GM18868 (cell line): ENCODE measurements around the gene HUNK.

Experiments used
- ATAC-seq: cut with Tn5 transposase; IDR thresholded peaks from one replicate; pipeline ENCODE4 v1.9.1; 2021; ENCODE audit warnings: mild to moderate bottlenecking, moderate library complexity; ENCODE audit not compliant: unreplicated experiment

The HUNK gene

GRCh38 chr21:31948676-31949075 is 75.9 kb downstream of the HUNK start:
- no peak for ATAC-seq

DNA sequence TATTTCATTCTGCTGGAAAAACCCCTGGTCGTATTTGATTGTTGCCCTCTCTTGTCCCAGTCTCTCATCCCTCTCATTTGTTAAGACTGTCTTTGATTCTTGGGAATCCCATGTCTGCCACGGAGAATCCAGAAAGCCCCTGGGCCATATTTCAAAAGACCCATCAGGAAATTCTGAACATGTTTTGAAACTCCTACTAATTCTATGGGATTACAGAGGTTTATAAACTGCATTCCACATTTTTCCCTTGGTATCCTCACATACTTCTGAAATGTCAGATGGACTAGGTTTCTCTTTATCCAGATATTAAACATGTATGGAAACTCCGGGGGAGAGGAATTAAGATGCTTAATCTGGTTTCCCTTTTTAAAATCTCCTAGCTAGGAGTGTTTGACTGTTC is 80.0 kb downstream of the HUNK start:
- ATAC-seq = no peak

DNA sequence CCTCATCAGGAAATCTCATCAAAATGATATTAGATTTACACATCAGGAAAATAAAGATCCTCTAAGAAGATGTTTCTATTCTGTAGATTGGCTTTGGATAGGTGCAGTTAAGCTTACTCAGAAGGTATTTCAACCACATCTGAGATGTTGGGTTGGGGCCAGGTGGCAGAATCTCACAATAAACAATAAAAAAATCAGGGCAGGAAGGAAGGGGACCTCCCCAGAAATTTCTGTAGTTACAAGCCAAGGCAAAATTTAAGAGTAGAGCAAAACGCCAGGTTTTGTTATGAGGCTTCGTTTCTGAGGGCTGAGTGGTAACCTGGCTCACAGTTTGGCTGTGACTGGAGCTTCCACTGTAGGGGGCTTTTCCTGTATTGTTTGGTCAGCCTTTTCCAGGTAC is 84.8 kb downstream of the HUNK start:
- ATAC-seq = no peak

- no peak for ATAC-seq
Measured at GRCh38 chr21:31959881-31960280, 87.1 kb downstream of the HUNK start.

- no peak for ATAC-seq
Measured at GRCh38 chr21:31961027-31961426, 88.2 kb downstream of the HUNK start.

DNA sequence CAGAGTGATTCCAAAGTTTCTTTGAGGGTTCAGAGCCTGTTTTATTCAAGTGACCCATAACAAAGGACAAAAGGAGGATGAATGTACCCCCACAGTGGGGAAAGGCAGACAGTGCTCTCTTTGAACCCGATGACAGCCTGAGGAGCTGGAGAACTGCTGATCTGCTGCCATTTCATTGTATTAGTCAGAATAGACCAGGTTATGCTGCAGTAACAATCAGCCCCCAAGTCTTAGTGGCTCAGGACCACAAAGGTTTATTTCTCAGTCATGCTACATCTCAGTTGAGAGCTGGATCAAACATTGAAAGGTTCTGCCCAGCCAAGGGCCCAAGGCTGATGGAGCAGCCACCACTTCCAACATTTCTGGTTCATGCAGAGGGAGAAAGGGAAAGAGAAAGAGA is 88.9 kb downstream of the HUNK start:
- ATAC-seq = no peak

DNA sequence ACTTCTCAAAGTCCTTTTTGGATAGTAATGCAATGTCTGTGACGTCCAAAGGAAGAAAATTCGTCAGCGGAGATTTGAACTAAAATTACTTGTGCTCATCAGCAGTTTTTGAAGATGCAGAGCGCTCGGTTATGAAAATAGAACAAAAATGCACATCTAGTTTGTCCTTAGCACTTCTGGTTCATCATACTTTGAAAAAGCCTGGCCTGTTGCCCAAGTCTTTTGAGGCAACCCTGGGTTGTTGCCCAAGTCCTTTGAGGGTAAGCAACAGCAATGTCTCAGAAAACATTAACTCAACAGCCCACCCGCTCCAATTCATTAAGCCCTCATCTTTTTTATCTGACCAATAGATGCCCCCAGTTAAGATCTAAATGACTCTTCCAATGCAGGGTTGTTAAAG is 91.9 kb downstream of the HUNK start:
- ATAC-seq = no peak

DNA sequence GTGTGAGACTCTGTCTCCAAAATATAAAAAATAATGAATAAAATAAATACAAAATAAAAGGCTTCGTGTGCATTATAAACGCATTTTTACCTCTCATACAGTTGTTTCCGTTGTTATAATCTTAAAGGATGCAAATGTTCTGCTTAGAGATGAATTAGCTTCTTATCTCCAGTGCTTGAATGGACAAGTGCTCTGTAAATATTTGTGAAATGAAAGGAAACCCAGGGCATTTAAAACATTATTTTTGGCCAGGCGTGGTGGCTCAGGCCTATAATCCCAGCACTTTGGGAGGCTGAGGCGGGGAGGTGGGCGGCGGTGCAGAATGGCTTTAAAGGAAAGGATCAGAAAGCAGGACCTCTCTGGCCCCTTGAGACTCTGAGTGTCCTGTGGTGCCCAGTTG is 94.5 kb downstream of the HUNK start:
- ATAC-seq = no peak

GRCh38 chr21:31972622-31973021 is 99.8 kb downstream of the HUNK start:
- no peak for ATAC-seq

GRCh38 chr21:31973402-31973944 is 100.7 kb downstream of the HUNK start:
- no peak for ATAC-seq

GRCh38 chr21:31974454-31974985 is 101.7 kb downstream of the HUNK start:
- ATAC-seq = no peak

- ATAC-seq = no peak
Measured at GRCh38 chr21:31975491-31975890, 102.7 kb downstream of the HUNK start.

- ATAC-seq = no peak
Measured at GRCh38 chr21:31977816-31978215, 105.0 kb downstream of the HUNK start.

DNA sequence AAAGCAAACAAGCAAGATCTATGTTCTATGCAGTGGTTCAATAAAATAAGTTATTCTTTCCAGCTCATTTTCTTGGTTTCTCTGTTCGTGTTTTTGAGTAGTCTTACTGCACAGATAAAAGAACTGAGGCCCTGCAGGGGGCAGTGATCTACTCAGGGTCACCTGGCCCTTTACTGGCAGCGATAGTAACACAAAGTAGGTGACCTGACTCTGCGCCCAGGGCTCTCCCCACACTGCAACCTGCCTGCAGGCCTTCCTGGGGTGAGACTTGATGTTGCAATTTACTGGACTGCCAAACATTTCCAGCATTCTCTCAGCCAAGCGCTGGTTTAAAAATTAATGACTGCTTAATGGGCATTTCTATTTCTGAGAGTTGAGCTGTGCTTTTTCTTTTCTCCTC is 110.3 kb downstream of the HUNK start:
- ATAC-seq = no peak

DNA sequence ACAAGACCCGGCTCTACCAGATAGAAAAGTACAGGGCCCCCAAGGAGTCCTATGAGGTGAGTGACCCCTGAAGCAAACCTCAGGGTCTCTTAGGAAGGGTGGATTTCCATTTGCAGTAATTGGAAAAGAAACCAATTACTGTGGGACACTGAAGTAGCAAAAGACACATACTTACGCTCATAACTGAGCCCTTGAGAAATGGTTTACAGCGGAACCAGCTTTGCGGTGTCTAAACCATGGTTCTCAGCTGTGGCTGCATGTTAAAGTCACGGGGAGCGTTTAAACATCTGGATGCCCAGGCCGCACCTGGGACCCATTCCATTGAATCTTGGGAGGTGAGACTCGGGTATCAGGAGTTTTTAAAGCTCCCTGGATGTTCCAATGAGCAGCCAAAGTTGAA is 110.7 kb downstream of the HUNK start:
- no peak for ATAC-seq

DNA sequence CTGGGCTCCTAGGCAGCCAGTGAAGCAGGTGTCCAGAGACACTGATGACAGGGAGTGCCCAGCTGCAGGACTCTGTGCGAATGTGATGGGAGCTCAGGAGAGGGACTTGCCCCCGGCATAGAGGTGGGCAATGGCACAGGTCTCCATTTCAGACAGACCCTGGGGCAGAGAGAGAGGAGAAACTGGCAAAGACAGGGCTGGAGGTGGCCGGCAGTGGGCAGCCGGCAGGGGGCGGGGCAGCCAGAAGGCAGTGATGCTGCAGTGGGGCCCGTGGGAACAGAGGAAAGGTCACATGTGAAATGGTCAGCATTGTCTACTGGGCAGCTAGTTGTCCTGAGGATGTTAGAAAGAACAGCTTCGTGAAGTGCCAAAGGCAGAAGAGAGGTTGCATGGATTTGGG is 112.6 kb downstream of the HUNK start:
- no peak for ATAC-seq

- ATAC-seq = no peak
Measured at GRCh38 chr21:31986035-31986856, 113.4 kb downstream of the HUNK start.

- ATAC-seq = no peak
Measured at GRCh38 chr21:31987696-31988095, 114.9 kb downstream of the HUNK start.

DNA sequence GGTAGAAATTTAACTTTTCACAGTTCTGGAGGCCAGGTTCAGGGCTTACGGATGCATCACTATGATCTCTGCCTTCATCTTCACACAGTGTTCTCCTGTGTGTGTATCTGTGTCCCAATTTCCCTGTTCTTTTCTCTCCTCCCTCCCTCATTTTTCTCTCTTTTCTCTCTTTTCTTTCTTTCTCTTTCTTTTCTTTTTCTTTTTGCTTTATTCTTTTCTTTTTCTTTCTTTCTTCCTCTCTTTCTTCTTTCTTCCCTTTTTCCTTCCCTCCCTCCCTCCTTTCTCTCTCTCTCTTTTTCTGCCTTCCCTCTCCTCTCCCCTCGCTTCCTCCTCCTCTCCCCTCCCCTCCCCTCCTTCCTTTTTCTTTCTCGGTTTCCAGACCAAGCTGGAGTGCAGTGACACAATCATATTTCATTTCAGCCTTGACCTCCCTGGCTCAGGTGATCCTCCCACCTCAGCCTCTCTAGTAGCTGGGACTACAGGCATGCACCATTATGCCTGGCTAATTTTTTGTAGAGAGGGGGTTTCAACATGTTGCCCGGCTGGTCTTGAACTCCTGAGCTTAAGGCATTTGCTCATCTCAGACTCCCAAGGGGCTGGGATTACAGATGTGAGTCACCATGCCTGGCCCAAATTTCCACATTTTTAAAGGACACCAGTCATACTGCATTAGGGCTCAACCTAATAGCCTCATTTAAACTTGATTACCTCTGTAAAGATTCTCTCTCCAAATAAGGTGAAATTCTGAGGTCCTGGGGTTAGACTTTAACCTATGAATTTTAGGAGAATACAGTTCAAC is 115.9 kb downstream of the HUNK start:
- no peak for ATAC-seq

DNA sequence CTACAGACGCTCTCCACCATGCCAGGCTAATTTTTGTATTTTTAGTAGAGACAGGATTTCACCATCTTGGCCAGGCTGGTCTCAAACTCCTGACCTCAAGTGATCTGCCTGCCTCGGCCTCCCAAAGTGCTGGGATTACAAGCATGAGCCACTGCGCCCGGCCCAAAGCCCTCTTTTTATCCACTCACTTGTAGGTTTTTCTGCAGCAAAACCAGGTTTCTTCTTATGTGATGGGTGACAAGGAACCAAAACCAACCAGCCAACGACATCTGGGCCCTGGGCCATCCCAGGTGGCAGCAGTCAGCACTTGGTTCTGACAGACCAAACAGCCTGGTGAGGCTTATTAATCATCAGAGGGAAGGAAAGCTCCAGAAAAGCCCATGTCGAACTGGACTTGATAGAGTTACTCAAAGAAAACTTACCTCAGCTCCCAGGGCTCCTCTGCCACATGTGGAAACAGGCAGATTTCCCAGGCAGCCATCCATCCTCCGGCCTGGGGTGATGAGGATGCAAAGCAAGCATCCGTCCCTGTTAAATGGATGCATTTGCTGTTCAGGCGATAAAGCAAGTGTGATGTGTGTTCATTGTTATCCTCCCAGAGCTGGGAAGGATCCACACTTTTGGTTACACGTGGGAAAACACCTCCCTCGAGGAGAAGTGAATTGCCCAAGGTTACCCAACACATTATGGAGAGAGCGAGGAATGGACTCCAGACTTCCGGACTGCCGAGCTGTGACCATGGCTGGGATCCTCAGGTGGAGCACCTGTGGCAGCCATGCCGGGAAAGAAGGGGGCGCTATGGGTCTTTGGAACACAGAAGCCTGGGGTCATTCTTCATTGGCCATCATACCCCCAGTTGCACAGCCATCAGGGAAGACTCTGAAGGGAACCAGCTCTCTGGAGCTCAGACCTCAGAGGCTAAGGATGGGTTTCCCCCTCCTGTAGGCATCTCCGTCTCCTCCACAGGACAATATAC is 118.8 kb downstream of the HUNK start:
- ATAC-seq = no peak

- ATAC-seq = no peak
Measured at GRCh38 chr21:31992391-31992790, 119.6 kb downstream of the HUNK start.
